ACHN (cell line): ENCODE measurements around the gene ARL17B.
"Not testable (repeated sequence)": the region's sequence is repeated elsewhere in the genome, so short reads cannot be mapped to it uniquely, and the experiment has no call there.

Source experiments
- DNase-seq: peaks from one replicate; pipeline ENCODE4 v3.0.0-alpha.2; 2015
- in situ Hi-C: cut with HindIII; loops from 2 replicates; pipeline ENCODE4 v1.10.0; 2017; ENCODE audit warnings: low sequenced_read_pairs, low pct_ligation_motif_present, low pct_unique_long_range_greater_than_20kb

The ARL17B gene

GRCh38 chr17:46341220-46341619 is 20.3 kb downstream of the ARL17B start:
- in situ Hi-C loops, result not testable (repeated sequence)

GRCh38 chr17:46294831-46295230 is 66.7 kb downstream of the ARL17B start, which contains the start of gene LRRC37A:
Gene LRRC37A (plus strand): TSS chr17:46295131. CDS start chr17:46295134, 3 bp downstream.
- in situ Hi-C loops, DNase-seq: not testable (repeated sequence)

More at GRCh38 chr17:46341220-46341619, 20.3 kb downstream of the ARL17B start:
- not testable (repeated sequence) for DNase-seq

- DNase-seq, in situ Hi-C loops: not testable (repeated sequence)
Observed at GRCh38 chr17:46291618-46292017, 69.9 kb downstream of the ARL17B start.

GRCh38 chr17:46290906-46291546 is 70.5 kb downstream of the ARL17B start:
- in situ Hi-C loops, result not testable (repeated sequence)

DNA sequence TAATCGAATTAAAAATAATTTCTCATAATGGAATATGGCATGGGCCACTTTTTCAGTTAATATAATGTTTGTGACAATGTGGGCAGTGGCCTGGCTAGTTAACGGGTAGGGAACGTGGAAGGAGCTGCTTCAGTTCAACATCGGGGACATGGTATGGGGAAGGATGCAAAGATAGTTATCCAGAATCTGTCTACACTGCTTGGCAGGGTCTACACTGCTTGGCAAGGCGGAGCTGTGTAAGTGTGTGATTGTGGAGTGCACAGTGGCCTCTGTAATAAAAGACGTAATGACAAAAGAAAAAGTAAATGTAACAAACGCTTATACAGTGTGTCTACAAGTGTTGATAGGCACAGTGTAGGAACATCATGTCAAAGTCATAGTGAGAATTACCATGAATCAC is 74.0 kb downstream of the ARL17B start:
- DNase-seq, in situ Hi-C loops: not testable (repeated sequence)

More at GRCh38 chr17:46290906-46291546, 70.5 kb downstream of the ARL17B start:
- not testable (repeated sequence) for DNase-seq

DNA sequence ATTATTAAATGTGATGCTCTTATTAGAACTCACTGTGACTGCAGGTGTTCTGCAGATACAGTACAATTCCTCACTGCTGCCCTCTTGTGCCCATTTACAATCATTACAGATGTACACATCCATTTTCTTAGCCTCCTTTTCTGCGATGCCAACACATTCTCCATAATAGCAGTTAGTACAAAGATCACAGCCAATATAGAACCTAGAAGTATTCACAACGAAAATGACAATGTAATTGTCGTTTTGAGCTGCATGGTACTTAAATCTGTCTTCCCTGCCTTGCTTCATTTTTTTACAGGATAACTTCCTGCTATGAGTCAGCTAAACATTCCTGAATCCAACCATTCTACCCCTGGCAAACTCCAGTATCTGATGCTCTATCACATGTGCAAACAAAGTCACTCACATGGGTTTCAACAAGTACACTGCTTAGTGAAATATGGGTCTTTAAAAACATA is 74.8 kb downstream of the ARL17B start:
- in situ Hi-C loops, result not testable (repeated sequence)
- peak; percentile 69 for DNase-seq

DNA sequence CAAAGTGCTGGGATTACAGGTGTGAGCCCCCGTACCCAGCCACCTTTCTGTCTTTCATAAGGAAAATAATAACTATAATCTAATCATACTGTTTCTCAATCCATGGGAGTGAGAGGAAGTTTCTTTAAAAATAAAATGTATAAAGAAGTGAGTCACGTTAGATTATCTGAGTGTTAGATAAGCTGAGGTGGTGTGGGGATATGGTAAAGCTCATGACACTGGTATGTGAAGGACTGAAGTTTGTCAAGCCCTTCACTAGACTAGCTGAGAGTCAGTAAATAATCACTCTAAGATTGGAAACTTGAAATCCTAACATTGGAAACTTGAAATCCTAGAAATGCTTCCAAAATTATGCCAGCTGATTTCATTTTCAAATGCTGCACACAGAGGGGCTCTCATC is 76.1 kb downstream of the ARL17B start:
- DNase-seq, in situ Hi-C loops: not testable (repeated sequence)

DNA sequence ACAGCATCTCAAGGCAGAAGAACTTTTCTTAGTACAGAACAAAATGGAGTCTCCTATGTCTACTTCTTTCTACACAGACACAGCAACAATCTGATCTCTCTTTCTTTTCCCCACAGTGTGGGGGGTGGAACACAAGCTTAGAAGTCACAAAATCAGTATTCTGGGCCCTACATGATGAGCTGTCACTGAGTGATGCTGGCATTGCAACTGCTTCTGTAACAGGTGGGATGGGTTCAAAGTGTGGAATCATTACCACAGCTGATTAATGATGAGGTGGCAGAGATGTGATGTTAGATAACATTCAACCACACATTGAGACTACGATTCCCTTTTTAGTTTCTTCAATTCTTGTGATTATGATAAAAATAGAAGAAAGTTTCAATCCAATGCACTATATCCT is 77.1 kb downstream of the ARL17B start:
- DNase-seq, in situ Hi-C loops: not testable (repeated sequence)

DNA sequence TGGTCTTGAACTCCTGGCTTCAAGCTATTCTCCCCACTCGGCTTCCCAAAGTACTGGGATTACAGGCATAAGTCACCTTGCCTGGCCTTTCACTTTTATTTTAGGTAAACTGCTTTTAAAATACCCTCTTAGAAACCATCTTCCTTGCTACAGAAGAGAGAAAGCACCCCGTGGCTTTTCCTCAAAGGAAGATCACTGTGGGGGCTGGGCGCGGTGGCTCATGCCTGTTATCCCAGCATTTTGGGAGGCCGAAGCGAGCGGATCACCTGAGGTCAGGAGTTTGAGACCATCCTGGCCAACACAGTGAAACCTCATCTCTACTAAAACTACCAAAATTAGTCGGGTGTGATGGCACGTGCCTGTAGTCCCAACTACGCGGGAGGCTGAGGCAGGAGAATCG is 78.9 kb downstream of the ARL17B start:
- in situ Hi-C loops, DNase-seq: not testable (repeated sequence)

GRCh38 chr17:46281336-46281735 is 80.2 kb downstream of the ARL17B start:
- in situ Hi-C loops, DNase-seq: not testable (repeated sequence)

- not testable (repeated sequence) for DNase-seq
Observed at GRCh38 chr17:46276728-46277479, 84.7 kb downstream of the ARL17B start.

DNA sequence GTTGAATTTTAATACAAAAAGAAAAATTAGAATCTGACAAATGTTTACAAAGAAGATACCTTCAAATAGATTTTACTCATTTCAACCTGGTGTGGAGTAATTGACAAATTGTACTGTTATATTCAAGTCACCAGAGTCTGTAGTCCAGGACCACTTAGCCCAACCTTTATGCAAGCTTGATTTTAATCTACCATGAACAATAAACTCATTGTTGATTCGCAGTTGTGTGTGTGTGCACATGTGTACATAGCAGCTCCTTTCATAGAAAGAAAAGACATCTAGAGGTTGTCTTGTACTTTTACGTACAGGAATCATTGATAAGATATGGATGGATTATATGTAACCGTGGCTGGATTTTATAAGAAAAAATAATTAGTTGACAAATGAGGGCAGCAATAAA is 87.3 kb downstream of the ARL17B start:
- in situ Hi-C loops, result no loop called here
- no peak for DNase-seq

More at GRCh38 chr17:46276728-46277479, 84.7 kb downstream of the ARL17B start:
- in situ Hi-C loops, result not testable (repeated sequence)

DNA sequence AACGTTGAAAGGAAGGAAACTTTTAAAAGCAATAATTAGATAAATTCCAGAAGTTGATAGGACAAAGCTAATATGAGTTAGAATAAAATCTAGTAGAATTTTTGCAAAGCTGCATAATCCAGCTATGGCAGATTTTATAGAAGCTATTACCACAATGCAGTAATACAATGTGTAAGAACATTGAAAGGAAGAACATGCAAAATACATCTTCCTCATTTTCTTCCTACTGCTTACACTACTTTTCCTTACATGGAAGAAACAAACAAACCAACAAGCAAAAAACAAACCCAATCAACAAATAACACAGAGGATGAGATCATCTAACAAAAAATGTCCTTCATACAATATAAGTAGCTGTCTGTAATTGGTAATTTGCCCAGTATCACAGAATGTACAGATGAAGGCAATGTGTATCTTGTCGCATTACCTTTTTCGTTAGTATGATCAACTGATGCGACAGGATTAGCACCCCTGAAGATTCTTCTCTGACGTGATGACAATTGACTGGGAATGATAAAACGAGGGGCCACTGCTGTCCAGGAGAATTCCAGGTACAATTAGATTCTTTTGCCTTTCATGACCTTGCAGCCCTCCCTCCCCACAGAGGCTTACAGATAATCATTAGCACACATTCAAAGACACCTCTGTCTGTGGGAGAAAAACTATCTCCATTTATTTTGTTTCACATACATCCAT is 87.9 kb downstream of the ARL17B start:
- DNase-seq, result no peak

DNA sequence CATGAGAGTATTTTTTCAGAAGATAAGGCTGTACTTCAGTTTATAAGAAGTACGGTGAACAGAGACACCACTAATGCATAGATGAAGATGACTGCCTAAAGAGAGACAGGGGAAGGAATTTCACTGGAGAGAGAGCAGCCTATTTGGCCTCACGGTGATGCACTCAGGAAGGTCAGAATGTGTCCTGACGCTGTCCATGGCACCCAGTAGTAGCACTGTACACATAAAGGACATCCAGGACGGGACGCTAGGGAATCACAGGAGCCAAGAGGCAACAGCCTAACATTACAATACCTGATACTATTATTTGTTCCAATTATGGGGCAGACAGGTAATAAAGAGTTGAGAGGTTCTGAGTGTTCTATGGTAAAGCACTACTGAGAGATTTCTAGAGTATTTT is 91.5 kb downstream of the ARL17B start:
- no peak for DNase-seq
- in situ Hi-C loops, result no loop called here

More for the DNA sequence above, 87.9 kb downstream of the ARL17B start:
- in situ Hi-C loops, result no loop called here

DNA sequence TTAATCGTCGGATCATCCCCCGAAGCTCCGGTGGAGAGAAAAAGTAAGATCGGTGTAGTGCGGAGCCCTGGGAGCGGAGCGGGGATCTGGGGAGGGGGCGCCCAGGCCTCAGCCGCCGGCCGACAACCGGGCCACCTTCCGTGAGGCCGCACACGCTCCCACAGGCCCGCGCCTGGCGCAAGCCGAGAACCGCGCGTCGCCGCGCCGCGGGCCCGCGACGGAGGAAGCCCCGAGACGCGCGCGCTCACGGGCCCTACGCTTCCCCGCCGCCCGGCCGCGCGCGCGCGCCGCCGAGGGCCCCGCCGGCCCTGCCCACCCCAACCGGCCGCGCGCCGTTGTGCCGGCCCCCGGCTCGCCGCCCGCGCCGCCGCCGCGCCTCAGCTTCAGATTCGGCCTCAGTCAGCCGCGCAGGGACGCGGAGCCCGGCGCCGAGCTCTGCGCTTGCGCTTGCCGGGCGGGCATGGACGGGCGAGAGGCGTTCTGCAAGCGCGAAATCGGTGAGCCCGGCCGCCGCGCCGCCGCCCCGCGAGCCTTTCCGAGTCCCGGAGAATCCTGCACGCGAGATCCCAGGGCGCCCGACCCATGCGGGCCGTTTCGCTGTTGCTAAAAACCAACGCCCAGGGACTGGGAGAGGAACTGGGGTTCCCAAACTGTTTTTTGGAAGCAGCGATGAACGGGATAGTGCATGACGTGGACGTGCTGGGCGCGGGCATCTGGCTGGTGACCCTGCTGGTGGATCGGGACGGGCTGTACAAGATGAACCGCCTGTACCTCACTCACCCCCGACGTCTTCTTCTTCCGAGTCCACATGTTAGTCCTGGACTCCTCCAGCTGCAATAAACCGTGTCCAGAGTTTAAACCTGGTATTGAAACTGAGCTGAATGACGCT is 94.7 kb downstream of the ARL17B start:
- in situ Hi-C loops, result no loop called here
- peak; percentile 91 for DNase-seq

GRCh38 chr17:46266063-46266655 is 95.4 kb downstream of the ARL17B start:
- in situ Hi-C loops, DNase-seq: not testable (repeated sequence)

DNA sequence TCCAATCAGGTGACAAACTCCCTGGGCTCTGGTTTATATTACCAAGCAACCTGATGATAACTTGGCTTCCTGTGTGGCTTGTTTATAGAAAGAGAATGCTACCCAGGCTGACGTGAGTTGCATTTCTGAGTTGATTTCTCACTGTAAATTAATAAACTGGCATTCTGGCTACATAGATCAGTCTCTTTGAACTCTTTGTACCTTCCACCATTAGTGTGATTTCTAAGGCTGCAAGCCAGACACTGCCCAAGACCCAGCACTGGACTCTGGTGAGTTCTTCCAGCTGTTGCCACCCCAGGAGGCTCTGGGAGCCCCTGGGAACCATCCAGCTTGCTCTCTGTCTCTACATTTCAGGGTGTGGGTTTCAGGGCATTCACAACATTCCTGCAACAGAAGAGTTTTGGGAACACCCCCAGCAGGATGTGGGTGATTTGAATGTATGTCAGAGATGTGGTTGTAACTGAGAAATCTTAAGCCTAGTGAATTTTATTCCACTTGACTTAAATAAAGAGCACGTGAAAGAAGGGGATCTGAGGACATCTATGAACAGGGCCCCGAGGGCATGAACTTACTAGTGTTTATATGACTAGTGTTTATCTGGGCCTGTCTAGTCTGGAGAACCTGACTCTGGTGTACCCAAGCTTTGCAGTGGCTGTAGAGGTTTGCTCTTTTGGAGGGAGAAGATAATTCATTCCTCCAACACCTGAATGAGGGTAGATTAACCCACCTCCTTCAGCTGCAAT is 96.9 kb downstream of the ARL17B start:
- in situ Hi-C loops, result no loop called here
- DNase-seq, result peak; percentile 32
